CD4-positive, alpha-beta T cell treated with Interleukin-17A for 4 hours (primary cell): Measurements from ENCODE around the gene IPMK.
A peak's percentile ranks its signal among the peaks of the same experiment; 100 is the strongest.
"Not testable (repeated sequence)": the region's sequence is repeated elsewhere in the genome, so short reads cannot be mapped to it uniquely, and the experiment has no call there.

Experiments
- DNase-seq: peaks from one replicate; pipeline ENCODE4 v3.0.0-alpha.2; 2020; ENCODE audit warnings: mixed read lengths

Gene IPMK

DNA sequence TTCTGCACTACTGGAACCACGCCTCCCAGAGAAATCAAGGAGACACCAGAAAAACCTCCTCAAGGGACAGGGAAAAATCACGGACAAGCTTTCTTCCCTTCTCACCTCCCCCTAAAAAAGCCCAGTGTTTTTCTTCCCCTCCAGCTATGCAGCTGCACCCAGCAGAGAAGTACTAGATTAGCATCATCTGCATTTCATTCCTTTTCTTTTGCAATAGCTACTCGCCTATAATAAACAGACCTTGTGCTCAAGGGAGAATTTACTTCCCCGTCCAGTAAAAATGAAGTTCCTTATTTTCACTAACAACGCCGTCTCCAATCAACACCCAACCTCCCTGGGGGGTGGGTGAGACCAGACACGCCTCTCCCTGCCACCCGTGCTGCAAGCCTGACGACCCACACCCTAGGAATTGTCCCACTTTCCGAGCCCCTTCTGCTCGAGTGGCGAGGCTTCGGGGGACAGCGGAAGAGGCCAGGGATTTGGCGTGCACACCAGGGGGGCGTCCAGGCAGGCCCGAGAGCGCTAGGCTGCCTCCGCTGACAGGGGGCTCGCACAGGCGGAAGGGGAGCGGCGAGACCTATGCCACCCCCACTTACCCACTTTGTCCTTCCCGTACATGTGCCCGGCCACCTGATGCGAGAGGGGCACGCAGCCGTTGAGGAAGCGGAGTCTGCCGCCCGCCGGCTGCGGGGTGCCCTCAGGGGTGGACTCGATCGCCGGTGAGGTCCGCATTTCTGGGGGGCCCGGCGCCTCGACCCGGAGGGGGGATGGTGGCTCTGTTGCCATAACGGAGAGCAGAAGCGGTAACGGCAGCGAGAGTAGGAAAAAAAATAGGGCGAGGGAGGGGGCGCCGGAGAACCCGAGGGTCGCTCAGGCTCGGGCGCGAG is 625 bp downstream of the IPMK start:
- DNase-seq, result peak; percentile 42

DNA sequence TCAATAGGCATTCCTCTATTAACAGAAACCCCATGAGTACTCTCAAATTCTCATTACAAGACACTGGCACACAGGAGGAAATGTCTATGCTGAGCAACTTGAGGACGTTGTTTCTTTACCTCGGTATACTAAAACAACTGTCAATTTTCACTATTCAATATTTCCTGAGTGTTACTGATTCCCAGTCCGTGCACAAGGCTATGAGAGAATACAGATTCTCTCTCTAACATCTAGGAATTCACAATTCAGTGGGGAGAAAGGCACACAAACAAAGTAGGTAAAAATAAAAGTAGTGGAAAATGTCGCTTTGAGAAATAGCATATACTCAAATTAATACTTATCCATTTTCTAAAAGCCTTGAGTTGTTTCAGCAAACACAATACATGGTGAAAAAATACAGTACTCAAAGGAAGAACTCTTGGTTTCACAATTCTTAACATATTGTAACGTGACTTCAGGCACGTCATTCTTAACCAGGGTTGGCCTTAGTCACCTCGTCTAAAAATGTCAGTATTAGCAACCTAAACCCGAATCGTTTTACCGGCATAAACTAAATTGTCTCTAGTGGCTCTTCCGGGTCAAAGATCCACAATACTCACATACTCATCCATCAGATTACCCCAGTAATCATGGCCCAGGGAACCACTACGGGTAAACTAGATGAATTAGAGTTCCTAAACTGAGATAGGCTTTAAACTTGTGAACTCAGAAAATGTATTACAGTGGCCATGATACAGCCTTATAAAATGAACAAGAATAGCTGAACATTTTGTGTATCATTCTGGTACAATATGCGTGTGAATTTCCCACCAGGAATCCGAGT is 1.5 kb downstream of the IPMK start:
- peak; percentile 29 for DNase-seq

DNA sequence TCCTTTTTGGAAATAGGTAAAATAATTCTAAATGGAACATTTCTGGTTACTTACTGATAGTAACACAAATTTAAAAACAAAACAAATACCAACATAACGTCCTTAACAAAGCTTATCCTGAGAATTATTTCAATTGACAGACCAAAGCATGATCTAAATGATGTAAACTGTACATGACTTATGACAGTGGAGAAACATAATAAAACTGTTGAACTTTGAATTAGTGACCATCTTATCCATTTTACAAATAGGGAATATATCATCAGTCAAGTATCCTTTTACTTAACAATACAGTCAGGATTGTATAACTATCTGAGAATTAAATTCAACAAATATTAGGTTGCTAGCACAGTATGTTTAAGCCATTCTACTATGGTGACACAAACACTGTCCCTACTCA is 2.4 kb downstream of the IPMK start:
- no peak for DNase-seq

DNA sequence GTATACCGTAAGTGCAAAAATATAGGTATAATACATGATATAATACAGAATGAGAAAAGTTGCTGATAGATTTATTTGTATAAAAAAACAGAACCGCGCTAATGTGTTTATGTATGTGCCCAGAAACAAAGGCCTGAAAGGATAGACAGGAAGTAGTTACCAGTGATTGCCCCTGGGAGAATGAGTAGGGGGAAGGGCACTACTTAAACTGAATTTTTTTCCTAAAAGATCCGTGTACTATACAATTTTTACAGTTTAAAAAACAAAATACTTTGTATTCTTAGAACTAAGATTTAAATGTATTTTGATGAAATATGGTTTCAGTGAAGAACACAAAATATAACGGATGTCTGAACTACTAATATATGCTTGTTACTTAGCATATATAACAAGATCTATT is 2.9 kb downstream of the IPMK start:
- DNase-seq, result no peak

DNA sequence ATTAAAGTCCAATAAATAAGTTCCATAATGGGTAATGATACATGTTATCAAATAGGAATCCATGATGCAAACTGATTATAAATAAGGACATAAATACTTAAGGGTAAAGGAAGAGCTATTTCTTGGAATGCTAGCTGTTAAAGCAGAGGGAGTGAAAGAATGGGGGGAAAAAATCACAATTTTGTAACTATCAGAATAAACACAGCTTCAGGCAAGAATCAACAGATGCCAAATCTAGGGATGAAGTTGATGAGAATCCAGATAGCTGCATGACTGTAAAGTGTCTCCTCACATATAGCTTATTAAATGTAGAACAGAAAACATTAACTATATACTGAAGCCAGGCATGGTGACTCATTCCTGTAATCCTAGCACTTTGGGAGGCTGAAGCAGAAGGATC is 4.9 kb downstream of the IPMK start:
- no peak for DNase-seq

DNA sequence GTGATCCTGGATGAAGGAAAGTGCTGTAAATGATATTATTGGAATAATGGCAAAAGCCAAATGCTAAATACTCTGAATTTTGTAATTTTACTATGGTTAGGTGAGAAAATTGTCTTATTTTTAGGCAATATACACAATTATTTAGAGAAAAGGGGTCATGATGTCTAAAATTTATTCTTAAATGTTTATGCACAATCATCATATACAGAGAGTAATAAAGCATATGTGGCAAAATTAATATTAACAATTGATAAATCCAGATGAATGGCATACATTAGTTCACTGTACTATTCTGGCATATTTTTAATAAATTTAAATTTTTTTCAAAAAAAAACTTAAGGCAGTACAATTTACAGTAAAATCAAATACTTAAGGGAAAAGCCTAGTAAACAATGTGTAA is 7.4 kb downstream of the IPMK start:
- DNase-seq, result no peak

DNA sequence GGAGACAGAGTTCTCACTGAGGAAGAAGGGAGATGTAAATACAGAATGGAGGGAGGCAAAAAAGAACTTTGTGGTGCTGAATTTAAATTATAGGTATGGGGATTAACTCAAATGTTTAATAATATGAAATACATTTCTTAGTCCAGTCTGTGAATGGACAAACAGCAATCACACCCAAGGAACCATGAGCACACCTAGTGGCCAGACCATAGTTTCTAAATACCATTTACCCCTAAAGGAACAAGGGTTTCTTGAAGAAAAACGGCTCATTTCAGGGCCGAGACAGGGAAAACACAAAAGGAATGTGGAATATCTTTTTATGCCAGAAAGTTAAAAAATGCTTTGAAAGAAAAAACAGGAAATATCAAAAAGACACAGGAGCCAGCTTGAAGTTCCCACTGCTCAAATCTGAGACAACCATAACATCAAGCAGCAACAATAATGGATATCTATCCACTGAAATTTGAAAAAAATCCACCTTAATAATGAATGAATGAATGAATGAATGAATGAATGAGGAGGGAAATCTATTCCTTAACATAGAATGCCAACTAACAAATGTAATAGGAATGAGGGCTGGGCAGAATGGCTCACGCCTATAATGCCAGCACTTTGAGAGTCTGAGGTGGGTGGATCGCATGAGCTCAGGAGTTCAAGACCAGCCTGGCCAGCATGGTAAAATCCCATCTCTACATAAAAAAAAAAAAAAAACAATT is 8.6 kb downstream of the IPMK start:
- DNase-seq, result no peak

DNA sequence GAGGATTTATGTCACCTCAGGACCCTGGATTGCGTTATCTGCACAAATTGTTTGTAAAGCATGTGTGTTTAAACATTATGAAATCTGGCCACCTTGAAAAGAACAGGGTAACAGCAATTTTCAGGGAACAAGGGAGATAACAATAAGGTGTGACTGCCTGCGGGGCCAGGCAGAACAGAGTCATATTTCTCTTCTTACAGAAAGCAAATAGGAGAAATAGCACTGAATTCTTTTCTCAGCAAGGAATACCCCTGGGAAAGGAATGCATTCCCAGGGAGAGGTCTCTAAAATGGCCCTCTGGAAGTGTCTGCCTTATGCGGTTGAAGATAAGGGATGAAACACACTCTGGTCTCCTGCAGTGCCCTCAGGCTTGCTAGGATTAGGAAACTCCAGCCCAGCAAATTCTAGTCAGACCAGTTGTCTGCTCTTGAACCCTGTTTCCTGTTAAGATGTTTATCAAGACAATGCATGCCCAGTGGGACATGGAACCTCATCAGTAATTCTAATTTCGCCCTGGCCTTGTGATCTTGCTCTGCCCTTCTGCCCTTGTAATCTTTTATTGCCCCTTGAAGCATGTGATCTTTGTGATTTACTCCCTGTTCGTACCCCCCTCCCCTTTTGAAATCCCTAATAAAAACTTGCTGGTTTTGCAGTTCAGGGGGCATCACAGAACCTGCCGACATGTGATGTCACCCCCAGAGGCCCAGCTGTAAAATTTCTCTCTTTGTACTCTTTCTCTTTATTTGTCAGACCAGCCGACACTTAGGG is 11.5 kb downstream of the IPMK start:
- DNase-seq, result not testable (repeated sequence)

DNA sequence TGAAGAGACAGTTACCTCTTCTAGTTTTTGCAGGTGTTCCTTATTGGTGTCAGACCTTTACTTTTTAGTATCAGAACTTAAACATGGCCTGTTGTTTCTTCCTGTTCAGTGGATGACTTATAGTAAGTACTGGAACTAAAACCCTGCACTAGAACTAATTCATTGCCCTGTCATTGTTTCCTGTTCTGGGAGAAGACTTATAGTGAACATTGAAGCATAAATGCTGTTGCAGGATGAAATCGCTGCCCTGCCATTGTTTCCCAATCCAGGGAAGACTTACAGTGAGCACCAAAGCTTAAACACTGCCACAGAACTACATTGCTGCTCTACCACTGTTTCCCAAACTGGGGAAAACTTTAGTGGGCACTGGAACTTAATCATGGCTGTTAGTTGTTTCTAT is 13.1 kb downstream of the IPMK start:
- no peak for DNase-seq

DNA sequence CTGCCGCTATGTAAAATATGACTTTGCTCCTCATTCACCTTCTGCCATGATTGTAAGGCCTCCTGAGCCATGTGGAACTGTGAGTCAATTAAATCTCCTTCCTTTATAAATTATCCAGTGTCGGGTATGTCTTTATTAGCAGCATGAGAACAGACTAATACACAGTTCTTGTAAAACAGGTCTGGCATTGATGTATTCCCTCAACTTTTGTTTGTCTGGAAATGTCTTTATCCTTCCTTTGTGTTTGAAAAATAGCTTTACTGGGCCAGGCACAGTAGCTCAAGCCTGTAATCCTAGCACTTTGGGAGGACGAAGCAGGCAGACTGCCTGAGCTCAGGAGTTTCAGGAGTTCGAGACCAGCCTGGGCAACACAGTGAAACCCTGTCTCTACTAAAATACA is 14.5 kb downstream of the IPMK start:
- no peak for DNase-seq

DNA sequence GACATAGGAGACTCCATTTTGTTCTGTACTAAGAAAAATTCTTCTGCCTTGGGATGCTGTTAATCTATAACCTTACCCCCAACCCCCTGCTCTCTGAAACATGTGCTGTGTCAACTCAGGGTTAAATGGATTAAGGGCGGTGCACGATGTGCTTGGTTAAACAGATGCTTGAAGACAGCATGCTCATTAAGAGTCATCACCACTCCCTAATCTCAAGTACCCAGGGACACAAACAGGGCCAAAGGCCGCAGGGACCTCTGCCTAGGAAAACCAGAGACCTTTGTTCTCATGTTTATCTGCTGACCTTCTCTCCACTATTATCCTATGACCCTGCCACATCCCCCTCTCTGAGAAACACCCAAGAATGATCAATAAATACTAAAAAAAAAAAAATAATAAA is 23.0 kb downstream of the IPMK start:
- not testable (repeated sequence) for DNase-seq

DNA sequence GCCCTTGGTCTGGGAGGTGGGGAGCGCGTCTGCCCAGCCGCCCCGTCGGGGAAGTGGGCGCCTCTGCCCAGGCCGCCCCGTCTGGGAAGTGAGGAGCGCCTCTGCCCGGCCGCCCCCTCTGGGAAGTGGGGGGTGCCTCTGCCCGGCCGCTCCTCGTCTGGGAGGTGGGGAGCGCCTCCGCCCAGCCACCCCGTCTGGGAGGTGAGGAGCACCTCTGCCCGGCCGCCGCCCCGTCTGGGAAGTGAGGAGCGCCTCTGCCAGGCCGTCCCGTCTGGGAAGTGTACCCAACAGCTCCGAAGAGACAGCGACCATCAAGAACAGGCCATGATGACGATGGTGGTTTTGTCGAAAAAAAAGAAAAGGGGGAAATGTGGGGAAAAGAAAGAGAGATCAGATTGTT is 23.5 kb downstream of the IPMK start:
- DNase-seq, result not testable (repeated sequence)

DNA sequence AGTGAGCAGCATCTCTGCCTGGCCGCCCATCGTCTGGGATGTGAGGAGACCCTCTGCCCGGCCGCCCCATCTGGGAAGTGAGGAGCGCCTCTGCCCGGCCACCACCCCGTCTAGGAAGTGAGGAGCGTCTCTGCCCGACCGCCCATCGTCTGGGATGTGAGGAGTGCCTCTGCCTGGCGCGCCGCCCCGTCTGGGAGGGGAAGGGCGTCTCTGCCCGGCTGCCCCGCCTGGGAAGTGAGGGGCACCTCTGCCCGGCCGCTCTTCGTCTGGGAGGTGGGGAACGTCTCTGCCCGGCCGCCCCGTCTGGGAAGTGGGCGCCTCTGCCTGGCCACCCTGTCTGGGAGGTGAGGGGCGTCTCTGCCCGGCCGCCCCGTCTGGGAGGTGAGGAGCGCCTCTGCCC is 23.9 kb downstream of the IPMK start:
- not testable (repeated sequence) for DNase-seq

DNA sequence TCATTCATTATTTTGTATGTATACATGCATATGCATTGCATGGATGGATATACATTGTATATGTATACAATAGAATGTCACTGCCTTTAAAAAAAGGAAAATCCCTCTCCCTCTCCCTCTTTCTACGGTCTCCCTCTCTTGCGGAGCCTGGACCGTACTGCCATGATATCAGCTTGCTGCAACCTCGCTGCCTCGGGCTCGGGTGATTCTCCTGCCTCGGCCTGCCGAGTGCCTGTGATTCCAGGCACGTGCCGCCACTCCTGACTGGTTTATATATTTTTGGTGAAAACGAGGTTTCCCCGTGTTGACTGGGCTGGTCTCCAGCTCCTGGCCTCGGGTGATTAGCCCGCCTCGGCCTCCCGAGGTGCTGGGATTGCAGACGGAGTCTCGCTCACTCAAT is 24.4 kb downstream of the IPMK start:
- no peak for DNase-seq

DNA sequence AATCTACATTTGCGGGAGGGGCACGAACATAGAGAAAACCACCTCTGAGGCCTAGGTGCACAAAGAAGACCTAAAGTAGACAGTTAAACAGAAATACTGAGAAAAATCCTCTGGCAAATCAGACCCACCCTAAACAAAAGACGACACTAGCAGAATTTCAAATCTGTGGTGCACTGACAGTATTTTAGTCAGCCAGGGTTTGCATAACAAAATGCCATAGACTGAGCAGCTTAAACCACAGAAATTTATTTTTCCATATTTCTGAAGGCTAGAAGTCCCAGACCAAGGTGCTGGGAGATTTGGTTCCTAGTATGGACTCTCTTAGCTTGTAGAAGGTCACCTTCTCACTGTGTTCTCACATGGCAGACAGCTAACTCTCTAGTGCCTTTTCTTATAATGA is 26.3 kb downstream of the IPMK start:
- DNase-seq, result no peak

DNA sequence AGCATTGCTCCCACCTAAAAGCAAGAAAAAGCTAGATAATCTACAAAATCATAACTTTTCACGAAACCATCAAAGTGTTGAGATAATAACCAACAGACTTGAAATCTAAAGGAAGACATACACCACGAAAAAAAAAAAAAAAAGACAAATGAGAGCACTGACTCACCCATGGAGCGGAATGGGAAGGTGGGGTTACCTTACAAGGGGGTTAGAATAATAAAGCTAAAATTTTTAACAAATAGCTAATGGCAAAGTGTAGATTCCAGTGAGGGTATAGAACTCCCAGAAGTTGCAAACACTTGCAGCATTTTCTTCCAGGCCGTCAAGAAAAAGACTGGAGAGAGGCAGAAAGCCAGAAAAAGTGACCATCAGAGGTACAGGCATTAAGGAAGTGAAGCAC is 27.2 kb downstream of the IPMK start:
- no peak for DNase-seq

DNA sequence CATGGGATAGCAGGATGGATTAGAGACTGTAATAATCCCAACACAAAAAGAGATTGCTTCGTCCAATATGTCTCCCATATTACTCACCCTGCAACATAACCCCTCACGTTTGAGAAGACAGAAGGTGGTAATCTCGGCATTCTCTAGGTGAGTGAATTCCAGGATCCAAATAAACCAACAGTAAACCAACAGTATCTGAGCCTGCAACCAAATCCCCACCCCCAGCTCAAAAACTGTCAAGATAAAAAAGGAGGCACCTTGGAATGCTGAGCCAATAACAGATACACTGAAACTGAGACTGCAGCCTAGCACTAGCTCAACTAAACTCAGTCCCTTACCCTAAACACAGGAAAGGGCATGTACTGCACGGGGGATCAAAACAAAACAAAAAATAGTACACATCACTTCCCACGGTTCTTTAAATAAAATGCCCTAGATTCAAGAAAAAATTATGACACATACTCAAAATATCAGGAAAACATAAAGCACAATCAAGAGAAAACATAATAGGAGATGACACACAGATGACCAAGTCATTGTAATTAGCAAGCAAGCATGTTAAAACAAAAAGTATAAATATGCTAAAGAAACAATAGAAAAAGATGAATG is 28.0 kb downstream of the IPMK start:
- no peak for DNase-seq

DNA sequence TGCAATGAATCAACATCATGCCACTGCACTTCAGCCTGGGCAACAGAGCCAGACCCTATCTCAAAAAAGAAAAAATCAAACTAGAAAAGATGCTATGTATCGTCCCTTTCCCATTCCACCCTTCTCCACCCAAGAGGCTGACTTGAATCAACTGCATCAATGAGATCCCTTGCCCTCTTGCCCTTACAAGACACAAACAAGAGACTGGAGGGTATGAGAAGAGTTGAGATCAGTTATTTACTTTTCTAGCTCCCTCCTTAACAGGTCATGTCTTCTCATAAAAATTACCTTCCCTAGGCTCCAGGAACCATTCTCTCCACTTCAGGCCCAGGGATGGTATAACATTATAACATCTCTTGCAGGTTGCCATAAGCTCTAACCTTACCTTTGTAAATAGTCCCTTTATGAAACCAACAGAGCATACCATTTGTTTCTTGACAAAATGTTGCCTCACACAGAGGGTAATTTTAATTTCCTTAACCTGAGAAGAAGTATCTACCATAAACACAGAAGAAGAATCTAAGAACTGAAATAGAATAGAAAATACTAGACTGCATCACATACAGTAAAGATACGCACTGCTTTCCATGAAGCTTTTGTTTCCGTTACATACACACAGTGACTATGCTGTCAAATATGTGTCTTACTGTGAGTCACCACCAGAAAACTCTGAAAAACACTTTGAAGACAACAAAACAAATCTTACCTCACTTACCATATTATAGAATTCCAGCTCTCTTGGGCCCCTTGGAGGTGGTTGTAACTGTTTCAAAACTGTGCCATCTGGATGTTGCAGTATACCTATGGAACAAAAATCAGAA is 30.5 kb downstream of the IPMK start:
- DNase-seq, result no peak

DNA sequence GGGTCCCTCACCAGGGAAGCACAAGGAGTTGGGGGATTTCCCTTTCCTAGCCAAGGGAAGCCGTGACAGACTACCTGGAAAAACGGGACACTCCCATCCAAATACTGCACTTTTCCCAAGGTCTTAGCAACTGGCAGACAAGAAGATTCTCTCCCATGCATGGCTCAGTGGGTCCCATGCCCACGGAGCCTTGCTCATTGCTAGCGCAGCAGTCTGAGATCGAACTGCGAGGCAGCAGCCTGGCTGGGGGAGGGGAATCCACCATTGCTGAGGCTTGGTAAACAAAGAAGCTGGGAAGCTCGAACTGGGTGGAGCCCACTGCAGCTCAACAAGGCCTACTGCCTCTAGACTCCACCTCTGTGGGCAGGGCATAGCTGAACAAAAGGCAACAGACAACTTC is 37.8 kb downstream of the IPMK start:
- DNase-seq, result not testable (repeated sequence)

DNA sequence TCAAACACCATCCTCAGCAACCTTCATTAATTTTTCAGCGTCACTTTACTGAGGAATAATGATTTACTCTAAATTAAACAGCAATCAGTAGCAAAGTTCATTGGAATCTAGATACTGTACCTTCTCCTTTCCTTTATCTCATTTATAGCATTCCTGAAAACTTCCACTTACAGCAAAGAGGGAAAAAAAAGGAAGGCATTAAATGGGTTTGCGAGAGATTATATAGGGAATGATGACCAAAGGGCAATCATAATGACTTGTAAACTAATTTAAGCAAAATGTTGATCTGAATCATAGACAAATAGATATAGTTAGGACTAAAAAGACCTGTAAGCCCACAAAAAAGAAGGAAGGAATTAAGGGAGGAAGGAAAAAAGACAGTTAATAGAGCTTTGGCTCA is 42.0 kb downstream of the IPMK start:
- DNase-seq, result no peak

DNA sequence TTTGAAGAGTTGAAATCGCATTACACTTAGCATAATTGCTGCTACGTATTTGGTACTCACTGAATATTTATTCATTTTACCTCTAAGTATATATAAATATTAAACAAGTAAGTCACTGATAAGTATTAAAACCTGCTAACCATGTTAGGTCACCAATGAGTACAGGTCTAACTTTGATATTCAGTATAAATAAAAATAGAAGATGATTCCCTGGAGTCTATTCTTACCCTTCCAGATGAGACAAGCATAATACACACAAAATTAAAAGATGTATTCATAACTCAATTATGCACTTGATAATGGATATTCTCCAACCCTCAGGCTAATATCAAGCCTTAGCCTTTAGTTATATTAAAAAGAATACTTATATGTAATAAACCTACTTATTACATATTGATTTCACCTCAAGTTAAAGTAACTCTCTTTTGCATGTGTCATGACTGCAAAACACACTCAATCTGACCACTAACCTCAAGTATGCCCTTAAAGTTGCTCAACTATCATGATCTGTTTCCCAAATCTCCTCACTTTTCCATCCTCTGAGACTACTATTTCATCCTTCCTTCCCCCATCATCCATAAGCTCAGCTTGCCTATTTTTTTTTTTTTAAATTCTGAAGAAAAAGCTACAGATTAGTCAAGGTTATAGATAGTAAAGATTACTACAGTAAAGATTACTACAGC is 46.8 kb downstream of the IPMK start:
- no peak for DNase-seq
